Bronchial epithelial cell (primary cell): ENCODE measurements around the gene DKK1. TPM values are rescaled to one million over a fixed set of nuclear protein-coding genes. Genes with fewer than 3 reads are reported as not detected.

Experiments
- DNase-seq: peaks from one replicate; pipeline ENCODE4 v3.0.0-alpha.2; 2010; ENCODE audit warnings: low read depth
- FAIRE-seq: peaks from 2 replicates; lab custom pipeline; 2011; peaks lifted over from hg19 to GRCh38; lab: Jason Lieb, UNC
- H3K27me3 ChIP-seq: 2 replicates; pipeline ENCODE4 v1.5.1; 2011; ENCODE audit warnings: low read length; ENCODE audit not compliant: control insufficient read depth, insufficient read depth
- H3K36me3 ChIP-seq: 2 replicates; pipeline ENCODE4 v1.5.1; 2011; ENCODE audit warnings: low read length; ENCODE audit not compliant: control insufficient read depth, insufficient read depth
- H3K4me3 ChIP-seq: 2 replicates; pipeline ENCODE4 v1.5.1; 2011; ENCODE audit warnings: mild to moderate bottlenecking, low read depth, low read length, control low read depth
- CTCF ChIP-seq: IDR thresholded peaks from 2 replicates; pipeline ENCODE4 v1.5.1; 2011; ENCODE audit warnings: mild to moderate bottlenecking, moderate library complexity, low read length, control low read depth, inconsistent platforms; ENCODE audit not compliant: insufficient read depth, severe bottlenecking
- total RNA-seq: library from RNA; depleted of rRNA; stranded (reverse); fragments of >200 nt; gene quantifications from 2 replicates; pipeline ENCODE4 v1.2.1, GENCODE V29; 2014

DKK1 gene
- total RNA-seq = 13.6 and 43.7 TPM in 2 replicates

GRCh38 chr10:52313933-52314821 lies at the start of gene DKK1:
DKK1 (plus strand) TSS chr10:52314281; CDS start chr10:52314435, 154 bp downstream.
- FAIRE-seq = no peak
- H3K4me3 ChIP-seq = peak within 1 kb of the TSS; percentile 78
- peak; percentile 73 for DNase-seq
- H3K27me3 ChIP-seq = no peaks in the 10 kb centered on the region
- peak; percentile 95 for TF ChIP-seq CTCF
- H3K36me3 ChIP-seq = no peaks in the 10 kb centered on the region

GRCh38 chr10:52265131-52265926 lies 48.8 kb upstream of the DKK1 start:
- DNase-seq (no peak), FAIRE-seq (no peak)
- TF ChIP-seq CTCF = no peak
- no peaks in the 10 kb centered on the region for H3K27me3 ChIP-seq
- no peaks in the 10 kb centered on the region for H3K36me3 ChIP-seq
- no peak overlapping the region for H3K4me3 ChIP-seq

GRCh38 chr10:52266858-52267257 lies 47.2 kb upstream of the DKK1 start:
- no peak for DNase-seq
- TF ChIP-seq CTCF = no peak
- Histone ChIP-seq H3K27me3 (no peaks in the 10 kb centered on the region), H3K4me3 (no peak overlapping the region), H3K36me3 (no peaks in the 10 kb centered on the region)
- no peak for FAIRE-seq

GRCh38 chr10:52268790-52269189 lies 45.3 kb upstream of the DKK1 start:
- Histone ChIP-seq H3K36me3 (no peaks in the 10 kb centered on the region), H3K27me3 (no peaks in the 10 kb centered on the region), H3K4me3 (no peak overlapping the region)
- no peak for TF ChIP-seq CTCF
- peak; percentile 77 for DNase-seq
- FAIRE-seq = no peak

- TF ChIP-seq CTCF = no peak
- no peak overlapping the region for H3K4me3 ChIP-seq
- no peaks in the 10 kb centered on the region for H3K36me3 ChIP-seq
- H3K27me3 ChIP-seq = no peaks in the 10 kb centered on the region
- DNase-seq (no peak), FAIRE-seq (no peak)
These were observed 44.8 kb upstream of the DKK1 start for GRCh38 chr10:52269233-52269632.
